ENCODE data around the gene ITPRIPL2. TPM values are rescaled to one million over a fixed set of nuclear protein-coding genes. Genes with fewer than 3 reads are reported as not detected.

The ITPRIPL2 gene
- total and polyA plus RNA-seq, 11 donors = 3.1 to 43.2 (median 14.1) TPM

DNA sequence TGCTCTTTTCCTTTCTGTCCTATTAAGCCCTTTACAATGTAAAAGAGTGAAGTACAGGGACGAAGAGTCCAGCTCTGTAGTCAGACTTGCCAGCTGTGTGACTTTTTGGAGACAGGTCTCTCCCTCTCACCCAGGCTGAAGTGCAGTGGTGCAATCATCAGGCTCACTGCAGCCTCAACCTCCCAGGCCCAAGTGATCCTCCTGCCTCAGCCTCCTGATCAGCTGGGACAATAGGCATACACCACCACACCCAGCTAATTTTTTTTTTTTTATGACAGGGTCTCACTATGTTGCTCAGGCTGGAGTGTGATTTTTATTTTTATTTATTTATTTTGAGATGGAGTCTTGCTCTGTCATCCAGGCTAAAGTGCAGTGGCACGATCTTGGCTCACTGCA lies 7.1 kb upstream of the ITPRIPL2 start:
- Histone ChIP-seq H3K27me3 (no peaks in the 10 kb centered on the region), H3K36me3 (no peaks in the 10 kb centered on the region), H3K4me3 (no peak overlapping the region), H3K27ac (no peak overlapping the region), H3K9me3 (no peaks in the 10 kb centered on the region), H3K4me1 (peaks cover 0 to 16% (median 0%) of the 10 kb centered on the region in 12 donors)
- TF ChIP-seq, protein P1, sequence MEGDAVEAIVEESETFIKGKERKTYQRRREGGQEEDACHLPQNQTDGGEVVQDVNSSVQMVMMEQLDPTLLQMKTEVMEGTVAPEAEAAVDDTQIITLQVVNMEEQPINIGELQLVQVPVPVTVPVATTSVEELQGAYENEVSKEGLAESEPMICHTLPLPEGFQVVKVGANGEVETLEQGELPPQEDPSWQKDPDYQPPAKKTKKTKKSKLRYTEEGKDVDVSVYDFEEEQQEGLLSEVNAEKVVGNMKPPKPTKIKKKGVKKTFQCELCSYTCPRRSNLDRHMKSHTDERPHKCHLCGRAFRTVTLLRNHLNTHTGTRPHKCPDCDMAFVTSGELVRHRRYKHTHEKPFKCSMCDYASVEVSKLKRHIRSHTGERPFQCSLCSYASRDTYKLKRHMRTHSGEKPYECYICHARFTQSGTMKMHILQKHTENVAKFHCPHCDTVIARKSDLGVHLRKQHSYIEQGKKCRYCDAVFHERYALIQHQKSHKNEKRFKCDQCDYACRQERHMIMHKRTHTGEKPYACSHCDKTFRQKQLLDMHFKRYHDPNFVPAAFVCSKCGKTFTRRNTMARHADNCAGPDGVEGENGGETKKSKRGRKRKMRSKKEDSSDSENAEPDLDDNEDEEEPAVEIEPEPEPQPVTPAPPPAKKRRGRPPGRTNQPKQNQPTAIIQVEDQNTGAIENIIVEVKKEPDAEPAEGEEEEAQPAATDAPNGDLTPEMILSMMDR (IDR thresholded peaks at IDR 0.05) = no peak
- no peak for TF ChIP-seq POLR2A (IDR thresholded peaks at IDR 0.05)
- DNase-seq (no peak), ATAC-seq (no peak)
- 85 to 97% (median 94%) methylated on average over 2 of the region's 2 CpGs for WGBS, 4 donors
- intact Hi-C loops (cut with DNase I) = no loop called here

DNA sequence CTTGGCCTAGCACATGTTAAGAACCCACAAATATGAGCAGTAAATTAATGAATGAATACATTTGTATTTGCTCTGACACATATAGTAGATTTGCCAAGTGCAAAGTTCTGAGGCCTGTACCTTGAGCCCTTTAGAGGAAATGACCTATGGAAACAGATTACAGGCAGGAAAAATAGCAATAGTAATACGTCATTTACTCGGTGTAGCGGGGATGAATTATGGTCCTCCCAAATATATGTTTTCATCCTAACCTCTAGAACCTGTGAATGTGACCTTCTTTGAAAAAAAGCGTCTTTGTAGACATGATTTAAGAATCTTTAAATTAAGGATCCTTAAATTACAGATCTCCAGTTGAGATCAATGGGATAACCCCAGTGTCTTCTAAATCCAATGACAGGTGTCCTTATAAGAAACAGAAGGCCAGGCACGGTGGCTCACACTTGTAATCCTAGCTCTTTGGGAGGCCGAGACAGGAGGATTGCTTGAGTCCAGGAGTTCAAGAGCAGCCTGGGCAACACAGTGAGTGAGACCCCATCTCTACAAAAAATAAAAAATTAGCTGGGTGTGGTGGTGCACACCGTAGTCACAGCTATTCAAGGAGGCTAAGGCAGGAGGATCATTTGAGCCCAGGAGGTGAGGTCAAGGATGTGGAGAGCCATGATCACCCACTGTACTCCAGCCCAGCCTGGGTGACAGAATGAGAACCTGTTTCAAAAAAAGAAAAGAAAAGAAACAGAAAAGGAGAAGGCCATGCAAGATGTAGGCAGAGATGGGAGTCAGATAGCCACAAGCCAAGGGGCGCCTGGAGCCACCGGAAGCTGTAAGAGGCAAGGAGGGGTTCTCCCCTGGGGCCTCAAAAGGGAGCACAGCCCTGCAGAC lies 5.1 kb upstream of the ITPRIPL2 start:
- H3K4me1 ChIP-seq = peaks cover 0 to 31% (median 3%) of the 10 kb centered on the region in 12 donors
- H3K9me3 ChIP-seq = no peaks in the 10 kb centered on the region
- no peak overlapping the region for H3K4me3 ChIP-seq
- DNase-seq (no peak), ATAC-seq (no peak)
- no peaks in the 10 kb centered on the region for H3K27me3 ChIP-seq
- H3K27ac ChIP-seq = no peak overlapping the region
- WGBS, 4 donors = 90 to 93% (median 92%) methylated on average over 9 of the region's 9 CpGs
- TF ChIP-seq, protein P1 (IDR thresholded peaks at IDR 0.05) = no peak
- TF ChIP-seq POLR2A (IDR thresholded peaks at IDR 0.05) = no peak
- intact Hi-C loops (cut with DNase I) = no loop called here
- no peaks in the 10 kb centered on the region for H3K36me3 ChIP-seq

DNA sequence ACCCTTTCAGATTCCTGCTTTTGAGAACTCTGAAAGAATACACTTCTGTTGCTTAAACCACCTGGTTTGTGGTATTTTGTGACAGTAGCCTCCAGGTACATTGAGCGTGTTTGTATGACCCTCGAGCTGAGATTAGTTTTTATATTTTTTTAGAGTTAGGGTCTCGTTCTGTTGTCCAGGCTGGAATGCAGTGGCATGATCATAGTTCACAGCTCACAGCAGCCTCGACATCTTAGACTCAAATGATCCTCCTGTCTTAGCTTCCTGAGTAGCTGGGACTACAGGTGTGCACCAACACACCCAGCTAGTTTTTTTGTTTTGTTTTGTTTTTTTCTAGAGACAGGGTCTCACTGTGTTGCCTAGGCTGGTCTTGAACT lies 4.5 kb upstream of the ITPRIPL2 start:
- TF ChIP-seq, protein P1 (IDR thresholded peaks at IDR 0.05) = no peak
- no peak for TF ChIP-seq POLR2A (IDR thresholded peaks at IDR 0.05)
- Histone ChIP-seq H3K27me3 (no peaks in the 10 kb centered on the region), H3K4me1 (peaks cover 0 to 31% (median 3%) of the 10 kb centered on the region in 12 donors), H3K9me3 (no peaks in the 10 kb centered on the region), H3K36me3 (no peaks in the 10 kb centered on the region), H3K27ac (no peak overlapping the region), H3K4me3 (no peak overlapping the region)
- 86 to 95% (median 93%) methylated on average over 4 of the region's 4 CpGs for WGBS, 4 donors
- DNase-seq = no peak
- ATAC-seq = no peak
- intact Hi-C loops (cut with DNase I) = no loop called here

DNA sequence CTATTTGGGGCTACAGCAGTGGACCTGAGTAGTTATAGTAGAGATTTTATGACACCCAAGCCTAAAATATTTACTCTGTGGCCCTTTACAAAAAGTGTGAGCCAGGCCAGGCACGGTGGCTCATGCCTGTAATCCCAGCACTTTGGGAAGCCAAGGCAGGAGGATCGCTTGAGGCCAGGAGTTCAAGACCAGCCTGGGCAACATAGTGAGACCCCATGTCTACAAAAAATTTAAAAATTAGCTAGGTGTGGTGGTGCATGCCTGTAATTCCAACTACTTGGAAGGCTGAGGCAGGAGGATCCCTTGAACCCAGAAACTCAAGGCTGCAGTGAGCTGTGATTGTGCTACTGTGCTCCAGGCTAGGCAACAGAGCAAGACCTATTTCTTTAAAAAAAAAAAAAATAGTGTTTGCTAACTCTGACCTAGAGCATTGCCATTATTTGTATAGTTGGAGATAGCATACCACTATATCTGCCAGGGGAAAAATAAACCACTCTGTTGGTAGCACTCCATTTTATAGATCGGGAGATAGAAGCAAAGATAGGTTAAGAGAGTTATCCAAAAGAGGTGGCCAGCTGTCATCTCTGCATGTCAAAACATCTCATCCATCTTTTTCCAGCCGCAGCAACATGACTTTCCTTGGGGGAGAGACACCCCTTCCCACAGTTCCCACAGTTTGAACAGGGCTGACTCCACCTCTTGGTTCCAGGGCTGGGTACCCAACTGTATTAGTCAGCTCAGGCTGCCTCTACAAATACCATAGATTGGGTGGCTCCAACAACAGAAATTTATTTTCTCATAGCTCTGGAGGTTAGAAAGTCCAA lies 3.0 kb upstream of the ITPRIPL2 start:
- ATAC-seq (no peak), DNase-seq (no peak)
- Histone ChIP-seq H3K36me3 (peaks cover 0 to 8% (median 5%) of the 10 kb centered on the region in 9 donors), H3K9me3 (no peaks in the 10 kb centered on the region), H3K4me1 (peaks cover 0 to 36% (median 13%) of the 10 kb centered on the region in 12 donors), H3K27ac (no peak overlapping the region), H3K27me3 (peaks cover 0 to 8% (median 0%) of the 10 kb centered on the region in 9 donors), H3K4me3 (no peak overlapping the region)
- 88 to 96% (median 92%) methylated on average over 4 of the region's 4 CpGs for WGBS, 4 donors
- TF ChIP-seq POLR2A (IDR thresholded peaks at IDR 0.05) = no peak
- TF ChIP-seq, protein P1 (IDR thresholded peaks at IDR 0.05) = no peak
- intact Hi-C loops (cut with DNase I) = loop anchor here in 1 of 10 donors (10.0 kb wide), 1 partner anchor 54 kb away; the partner anchor contains the start of gene SYT17
